GM18951 (cell line): Measurements from ENCODE around the gene RPS6KB1.
"Not testable (repeated sequence)": the region's sequence is repeated elsewhere in the genome, so short reads cannot be mapped to it uniquely, and the experiment has no call there.

Experiments
- POLR2A ChIP-seq: IDR thresholded peaks from 4 replicates; pipeline ENCODE4 v1.6.1; 2011; ENCODE audit warnings: mild to moderate bottlenecking; ENCODE audit not compliant: insufficient read length, insufficient read depth; ENCODE audit errors: extremely low read depth
- in situ Hi-C: fragments of 300-500 bp; cut with MboI; formaldehyde crosslinking; loops from one replicate; pipeline ENCODE4 v1.12.0; 2022; ENCODE audit warnings: low sequenced_read_pairs, mixed read lengths, inconsistent platforms; ENCODE audit not compliant: unreplicated experiment

Gene RPS6KB1

DNA sequence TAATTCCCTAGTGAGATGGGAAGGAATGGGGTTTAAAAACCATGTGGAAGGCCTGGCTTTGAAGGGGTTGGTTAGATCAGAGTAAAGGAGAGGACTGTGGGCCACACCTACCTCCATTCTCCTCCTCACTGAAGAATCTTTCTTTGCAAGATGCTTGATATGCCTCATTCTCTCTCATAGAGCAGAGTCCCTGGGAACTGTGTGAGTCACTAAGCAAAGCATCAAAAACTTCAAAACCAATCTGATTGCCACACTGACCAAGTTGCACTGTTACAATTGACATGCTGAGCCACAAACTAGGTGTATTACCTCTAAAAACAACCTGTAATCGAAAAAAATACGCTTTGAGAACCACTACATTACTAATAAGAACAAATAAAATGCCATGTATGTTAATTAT lies 2.2 kb upstream of the RPS6KB1 start:
- in situ Hi-C loops = no loop called here
- no peak for TF ChIP-seq POLR2A

DNA sequence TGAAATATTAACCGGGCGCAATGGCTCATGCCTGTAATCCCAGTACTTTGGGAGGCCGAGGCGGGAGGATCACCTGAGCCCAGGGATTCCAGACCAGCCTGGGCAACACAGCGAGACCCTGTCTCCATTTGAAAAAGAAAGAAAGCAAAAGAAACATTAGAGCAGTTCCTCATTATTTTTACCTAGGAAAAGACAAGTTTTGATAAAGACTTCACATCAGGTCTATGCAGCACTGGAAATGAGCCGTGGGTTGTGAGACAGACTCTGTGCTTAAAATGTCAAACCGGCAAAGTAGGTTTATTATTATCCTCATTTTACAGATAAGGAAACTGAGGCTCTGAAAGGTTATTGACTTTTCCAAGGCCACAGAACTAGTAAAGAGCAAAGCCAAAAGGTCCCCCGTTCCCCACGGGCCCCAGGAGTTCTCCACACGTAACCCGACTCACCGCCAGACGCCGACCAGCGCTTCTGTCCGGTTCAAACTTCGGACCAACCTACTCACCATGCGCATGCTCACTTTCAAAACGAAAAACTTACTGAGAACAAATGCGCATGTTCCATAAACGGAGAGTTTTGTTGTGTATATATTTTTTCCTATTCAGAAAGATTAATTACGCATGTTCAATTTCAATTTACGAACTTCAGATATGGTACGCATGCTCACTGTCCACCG lies 534 bp upstream of the RPS6KB1 start:
- in situ Hi-C loops = no loop called here
- no peak for TF ChIP-seq POLR2A

DNA sequence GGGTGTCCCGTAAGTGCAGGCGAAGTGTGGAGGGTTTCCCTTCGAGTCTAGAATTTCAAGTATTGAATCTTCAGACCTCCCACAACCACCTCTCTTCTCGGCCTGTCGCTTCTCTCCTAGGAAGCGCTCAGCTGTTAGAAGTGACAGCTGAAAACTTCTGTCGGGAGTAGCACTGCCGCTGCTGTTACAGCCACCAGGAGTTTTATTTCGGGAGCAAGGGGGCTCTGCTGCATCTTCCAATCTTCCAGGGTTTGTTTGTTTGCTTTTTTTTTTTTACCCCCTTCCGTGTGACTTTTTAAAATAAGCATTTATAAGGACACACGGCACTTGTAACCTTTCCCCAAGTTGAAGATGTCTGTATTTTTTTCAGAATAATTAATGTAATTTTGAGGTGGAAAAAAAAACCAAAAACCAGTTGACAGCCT lies 767 bp downstream of the RPS6KB1 start:
- in situ Hi-C loops = no loop called here
- no peak for TF ChIP-seq POLR2A

DNA sequence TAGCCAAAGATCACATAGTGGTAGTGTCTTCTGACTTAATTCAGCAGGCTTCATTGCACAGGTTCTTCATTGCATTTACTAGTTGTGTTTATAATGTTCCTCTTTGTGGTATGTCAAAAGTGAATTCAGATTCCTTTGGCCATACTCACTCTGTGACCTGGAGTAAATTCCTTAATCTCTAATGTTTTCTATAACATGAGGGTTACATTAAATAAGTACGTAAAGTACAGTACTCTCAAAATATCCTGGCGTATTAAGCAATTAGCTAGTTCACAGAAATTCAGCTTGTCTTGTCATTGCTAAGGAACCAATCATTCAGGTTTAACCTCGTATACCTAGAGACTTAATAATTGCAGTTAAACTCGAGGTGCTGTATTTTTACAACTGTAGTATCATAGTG lies 4.2 kb downstream of the RPS6KB1 start:
- in situ Hi-C loops = no loop called here

DNA sequence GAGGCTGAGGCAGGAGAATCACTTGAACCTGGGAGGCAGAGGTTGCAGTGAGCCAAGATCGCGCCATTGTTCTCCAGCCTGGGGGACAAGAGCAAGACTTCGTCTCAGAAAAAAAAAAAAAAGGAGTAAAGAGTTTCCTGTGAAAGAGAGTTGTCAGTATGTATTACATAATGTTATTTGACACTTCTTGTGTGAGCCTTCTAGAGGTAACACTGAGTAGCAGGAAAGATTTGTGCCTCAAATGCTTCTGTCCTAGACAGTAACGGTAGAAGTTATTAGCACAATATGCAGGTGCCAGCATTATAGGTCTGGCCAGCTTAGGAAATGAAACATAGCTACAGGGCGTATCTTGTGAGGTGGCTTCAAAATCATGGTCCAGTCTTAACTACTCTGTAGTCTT lies 6.2 kb downstream of the RPS6KB1 start:
- TF ChIP-seq POLR2A = no peak
- in situ Hi-C loops = no loop called here

More for the DNA sequence above, 4.2 kb downstream of the RPS6KB1 start:
- TF ChIP-seq POLR2A = no peak

DNA sequence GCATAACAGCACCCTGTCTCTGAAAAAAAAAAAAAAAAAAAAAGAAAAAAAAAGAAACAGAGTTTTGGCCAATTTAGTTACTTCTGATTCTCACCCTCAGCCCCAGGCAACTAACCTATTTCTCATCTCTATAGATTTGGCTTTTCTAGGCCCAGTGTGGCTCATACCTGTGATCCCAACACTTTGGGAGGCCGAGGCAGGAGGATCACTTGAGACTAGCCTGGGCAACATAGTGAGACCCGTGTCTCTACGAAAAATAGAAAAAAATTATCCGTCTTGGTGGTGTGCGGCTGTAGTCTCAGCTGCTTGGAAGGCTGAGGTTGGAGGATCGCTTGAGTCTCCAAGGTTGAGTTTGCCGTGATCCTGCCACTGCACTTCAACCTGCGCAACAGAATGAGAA lies 8.7 kb downstream of the RPS6KB1 start:
- no peak for TF ChIP-seq POLR2A
- in situ Hi-C loops = no loop called here

DNA sequence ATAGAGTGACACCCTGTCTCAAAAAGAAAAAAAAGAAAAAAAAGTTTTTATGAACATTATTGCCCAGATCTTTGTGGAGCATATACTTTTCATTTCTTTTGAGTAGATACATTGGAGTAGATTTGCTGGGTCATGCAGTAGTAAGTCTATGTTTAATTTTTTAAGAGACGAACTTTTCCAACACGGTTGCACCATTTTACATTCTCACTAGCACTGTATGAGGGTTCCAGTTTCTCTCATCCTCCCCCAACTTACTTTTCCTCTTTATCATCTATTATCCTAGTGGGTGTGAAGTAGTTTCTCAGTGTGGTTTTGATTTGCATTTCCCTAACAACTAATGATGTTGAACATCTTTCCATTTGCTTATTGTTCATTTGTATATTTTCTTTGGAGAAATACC lies 10.5 kb downstream of the RPS6KB1 start:
- in situ Hi-C loops = no loop called here
- no peak for TF ChIP-seq POLR2A

DNA sequence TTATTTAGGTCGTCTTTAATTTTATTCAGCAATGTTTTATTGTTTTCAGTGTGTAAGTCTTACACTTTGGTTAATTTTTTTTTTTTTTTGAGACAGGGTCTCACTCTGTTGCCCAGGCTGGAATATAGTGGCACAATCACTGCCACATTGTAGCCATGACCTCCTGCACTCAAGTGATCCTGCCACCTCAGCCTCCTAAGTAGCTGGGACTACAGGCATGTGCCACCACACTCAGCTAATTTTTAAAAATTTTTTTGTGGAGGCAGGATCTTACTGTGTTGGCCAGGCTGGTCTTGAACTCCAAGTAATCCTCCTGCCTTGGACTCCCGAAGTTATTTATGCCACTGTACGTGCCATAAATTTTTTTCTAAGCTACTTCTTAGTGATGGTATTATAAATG lies 14.5 kb downstream of the RPS6KB1 start:
- no peak for TF ChIP-seq POLR2A
- in situ Hi-C loops = no loop called here

DNA sequence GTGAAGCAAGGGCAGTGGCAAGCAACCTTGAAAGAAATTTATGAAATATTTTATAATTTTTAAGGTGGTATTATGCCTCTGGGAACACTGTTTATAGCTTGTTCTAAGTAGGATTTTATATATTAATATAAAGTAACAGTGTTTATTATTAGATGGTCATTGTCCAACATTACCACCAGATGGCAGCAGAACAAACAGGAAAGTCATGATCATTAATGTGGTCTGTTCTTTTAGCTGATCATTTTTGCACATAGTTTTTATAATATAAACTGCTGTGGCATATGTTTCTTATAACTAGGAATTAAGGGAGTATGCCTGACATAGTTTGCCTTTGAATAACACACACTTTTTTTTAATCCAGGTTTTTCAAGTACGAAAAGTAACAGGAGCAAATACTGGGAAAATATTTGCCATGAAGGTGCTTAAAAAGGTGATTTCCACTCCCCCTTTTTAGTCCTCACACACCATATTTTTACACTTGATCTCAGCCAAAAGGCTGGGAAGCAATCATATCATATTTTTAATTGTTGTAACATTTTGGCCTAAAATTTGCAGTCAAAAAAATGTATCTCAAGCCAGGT lies 21.4 kb downstream of the RPS6KB1 start:
- in situ Hi-C loops = no loop called here

DNA sequence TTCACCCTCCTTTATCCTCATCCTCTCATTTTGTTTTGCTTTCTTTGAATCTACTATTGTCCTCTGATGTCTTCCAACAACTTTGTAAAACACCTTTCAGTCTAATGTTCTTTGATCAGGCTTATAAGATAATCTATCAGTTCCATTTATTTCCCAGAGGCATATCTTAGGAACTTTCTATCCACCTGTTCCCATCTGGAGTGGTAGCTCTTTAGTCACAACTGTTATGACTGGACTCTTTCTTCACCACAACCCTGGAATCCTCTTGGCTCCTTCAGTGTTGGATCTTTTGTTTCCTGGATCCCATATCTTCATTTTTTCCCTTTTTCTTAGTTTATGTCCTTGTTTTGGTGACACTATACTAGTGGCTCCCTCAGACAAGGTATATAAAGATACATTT lies 23.5 kb downstream of the RPS6KB1 start:
- no peak for TF ChIP-seq POLR2A
- in situ Hi-C loops = no loop called here

More for the DNA sequence above, 21.4 kb downstream of the RPS6KB1 start:
- no peak for TF ChIP-seq POLR2A

DNA sequence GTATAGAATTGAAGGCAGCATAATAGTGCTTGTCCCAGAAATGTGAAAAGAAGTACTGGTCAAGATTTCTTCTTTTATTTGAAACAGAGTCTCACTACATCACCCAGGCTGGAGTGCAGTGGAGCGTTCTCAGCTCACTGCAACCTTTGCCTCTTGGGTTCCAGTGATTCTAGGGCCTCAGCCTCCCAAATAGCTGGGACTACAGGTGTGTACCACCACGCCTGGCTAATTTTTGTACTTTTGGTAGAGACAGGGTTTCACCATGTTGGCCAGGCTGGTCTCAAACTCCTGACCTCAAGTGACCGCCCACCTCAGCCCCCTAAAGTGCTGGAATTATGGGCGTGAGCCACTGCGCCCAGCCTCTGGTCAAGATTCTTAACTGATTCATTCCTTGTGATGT lies 27.7 kb downstream of the RPS6KB1 start:
- in situ Hi-C loops = not testable (repeated sequence)

DNA sequence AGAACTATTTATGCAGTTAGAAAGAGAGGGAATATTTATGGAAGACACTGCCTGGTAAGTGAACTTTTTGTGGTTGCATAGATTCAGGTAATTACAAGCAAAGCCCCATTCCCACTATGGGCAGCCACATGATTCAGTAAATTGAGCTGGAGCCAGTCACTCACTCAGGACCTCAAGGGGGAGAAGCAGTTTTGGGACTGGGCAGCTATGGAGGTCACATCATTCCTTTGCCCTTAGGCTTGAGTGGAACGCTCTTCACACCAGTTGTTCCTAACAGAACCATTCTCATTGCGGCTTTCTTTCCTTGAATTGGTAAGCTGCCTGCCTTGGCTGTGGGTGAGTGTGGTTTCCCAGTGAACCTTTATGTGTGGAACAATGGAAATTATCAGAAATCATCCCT lies 37.2 kb downstream of the RPS6KB1 start:
- in situ Hi-C loops = not testable (repeated sequence)

DNA sequence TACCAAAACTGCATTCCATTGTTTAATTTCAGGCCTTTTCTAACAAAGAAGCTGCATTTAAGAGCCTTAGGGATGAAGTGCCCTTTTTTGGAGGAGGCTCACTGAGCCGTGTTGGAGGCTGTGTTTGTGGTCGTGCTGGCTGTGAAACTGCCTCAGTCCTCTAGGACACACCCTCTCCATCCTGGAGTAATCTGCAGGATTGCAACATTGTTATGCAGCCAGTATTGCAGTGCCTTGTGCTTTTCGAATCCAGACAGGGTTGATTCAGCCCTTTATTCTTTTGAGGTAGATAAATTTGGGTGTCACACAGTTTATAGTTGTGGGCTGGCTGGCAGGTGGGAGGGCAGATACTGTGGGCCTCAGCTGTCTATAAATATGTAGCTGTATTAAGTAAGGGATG lies 37.8 kb downstream of the RPS6KB1 start:
- in situ Hi-C loops = not testable (repeated sequence)

DNA sequence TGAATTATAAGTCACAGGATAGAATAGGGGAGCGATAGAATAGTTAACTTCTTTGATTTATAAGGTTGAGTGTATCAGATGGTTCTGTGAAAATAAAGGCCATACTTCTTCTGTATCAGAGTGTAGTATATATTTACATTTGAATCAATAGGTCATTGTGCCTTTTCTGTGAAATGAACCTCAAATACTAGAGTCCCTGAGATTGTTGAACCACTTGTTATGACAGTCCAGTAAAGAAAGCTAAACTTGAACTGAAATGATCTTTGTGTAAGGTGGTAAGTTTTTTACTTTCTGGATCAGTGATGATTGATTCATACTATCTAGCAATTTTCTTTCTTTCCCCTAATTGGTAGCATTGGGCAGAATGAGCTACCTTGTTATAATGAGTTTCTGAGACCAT lies 40.4 kb downstream of the RPS6KB1 start:
- in situ Hi-C loops = not testable (repeated sequence)

DNA sequence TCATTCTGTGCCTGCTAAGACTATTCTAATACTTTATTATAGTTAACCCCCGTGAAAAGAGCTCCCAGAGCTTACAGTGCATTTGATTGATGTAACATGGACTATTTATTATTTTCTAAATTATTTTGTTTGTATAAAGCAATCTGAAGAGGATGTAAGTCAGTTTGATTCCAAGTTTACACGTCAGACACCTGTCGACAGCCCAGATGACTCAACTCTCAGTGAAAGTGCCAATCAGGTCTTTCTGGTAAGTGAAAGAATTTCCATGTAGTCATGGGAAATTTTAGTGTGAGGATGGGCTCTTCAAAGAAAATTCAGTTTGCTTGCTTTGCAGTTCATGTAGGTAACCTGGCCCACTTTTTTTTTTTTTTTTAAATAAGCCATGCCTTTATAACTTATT lies 47.8 kb downstream of the RPS6KB1 start:
- in situ Hi-C loops = not testable (repeated sequence)
